ENCODE measurements around the gene MAP4K5.

DNA sequence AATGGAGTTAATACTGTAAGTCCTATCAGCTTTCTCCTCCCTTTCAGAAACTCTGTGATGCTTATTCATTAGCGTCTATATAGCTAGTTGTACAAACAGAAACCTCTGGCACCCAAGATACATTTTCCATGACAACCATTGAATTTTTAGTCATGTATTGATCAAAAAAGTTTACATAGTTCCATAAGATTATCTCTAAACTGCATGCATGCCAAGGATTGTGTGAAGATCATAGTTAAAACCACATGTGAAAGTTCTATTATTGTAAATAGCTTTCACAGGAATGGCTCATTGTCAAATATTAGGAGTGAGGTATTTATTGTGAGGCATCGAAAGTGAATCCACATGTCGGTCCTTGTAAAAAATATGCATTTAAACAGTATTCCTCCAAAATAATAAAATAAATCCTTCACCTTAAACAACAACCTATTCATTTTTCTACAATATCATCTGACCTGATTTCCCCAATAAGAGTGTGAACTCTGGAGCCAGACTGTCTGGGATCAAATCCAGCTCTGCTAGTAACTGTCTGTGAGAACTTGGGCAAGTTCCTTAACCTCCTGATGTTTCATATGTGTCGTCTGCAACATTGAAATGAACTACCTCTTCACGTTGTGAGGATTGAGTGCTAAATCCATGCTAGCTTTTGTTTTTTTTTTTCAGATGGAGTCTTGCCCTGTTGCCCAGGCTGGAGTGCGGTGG lies 125.1 kb downstream of the MAP4K5 start:
- TF ChIP-seq ZNF274 (CRISPR knock-in tag; IDR thresholded peaks at IDR 0.05) (no peak), TCF7L2 (IDR thresholded peaks at IDR 0.05; ENCODE audit: low read depth, low read length) (no peak), POLR2AphosphoS5 (IDR thresholded peaks at IDR 0.05; ENCODE audit: low read depth, low read length) (no peak), ZNF75D (CRISPR knock-in tag; IDR thresholded peaks at IDR 0.05; ENCODE audit: borderline replicate concordance) (no peak), RXRA (CRISPR knock-in tag; IDR thresholded peaks at IDR 0.05) (no peak), EZH2 (conservative IDR thresholded peaks at IDR 0.05; ENCODE audit: low read depth, low read length) (no peak), ZBTB21 (CRISPR knock-in tag; IDR thresholded peaks at IDR 0.05) (no peak), ZNF350 (CRISPR knock-in tag; IDR thresholded peaks at IDR 0.05; ENCODE audit: borderline replicate concordance, low read depth) (no peak)
- TF ChIP-seq, protein P1, sequence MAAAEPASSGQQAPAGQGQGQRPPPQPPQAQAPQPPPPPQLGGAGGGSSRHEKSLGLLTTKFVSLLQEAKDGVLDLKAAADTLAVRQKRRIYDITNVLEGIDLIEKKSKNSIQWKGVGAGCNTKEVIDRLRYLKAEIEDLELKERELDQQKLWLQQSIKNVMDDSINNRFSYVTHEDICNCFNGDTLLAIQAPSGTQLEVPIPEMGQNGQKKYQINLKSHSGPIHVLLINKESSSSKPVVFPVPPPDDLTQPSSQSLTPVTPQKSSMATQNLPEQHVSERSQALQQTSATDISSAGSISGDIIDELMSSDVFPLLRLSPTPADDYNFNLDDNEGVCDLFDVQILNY (CRISPR knock-in tag; conservative IDR thresholded peaks at IDR 0.05), result no peak
- TF ChIP-seq, protein P2, sequence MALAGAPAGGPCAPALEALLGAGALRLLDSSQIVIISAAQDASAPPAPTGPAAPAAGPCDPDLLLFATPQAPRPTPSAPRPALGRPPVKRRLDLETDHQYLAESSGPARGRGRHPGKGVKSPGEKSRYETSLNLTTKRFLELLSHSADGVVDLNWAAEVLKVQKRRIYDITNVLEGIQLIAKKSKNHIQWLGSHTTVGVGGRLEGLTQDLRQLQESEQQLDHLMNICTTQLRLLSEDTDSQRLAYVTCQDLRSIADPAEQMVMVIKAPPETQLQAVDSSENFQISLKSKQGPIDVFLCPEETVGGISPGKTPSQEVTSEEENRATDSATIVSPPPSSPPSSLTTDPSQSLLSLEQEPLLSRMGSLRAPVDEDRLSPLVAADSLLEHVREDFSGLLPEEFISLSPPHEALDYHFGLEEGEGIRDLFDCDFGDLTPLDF (CRISPR knock-in tag; IDR thresholded peaks at IDR 0.05), result no peak
